ENCODE data around the gene CCL23.

- TF ChIP-seq, protein P1, sequence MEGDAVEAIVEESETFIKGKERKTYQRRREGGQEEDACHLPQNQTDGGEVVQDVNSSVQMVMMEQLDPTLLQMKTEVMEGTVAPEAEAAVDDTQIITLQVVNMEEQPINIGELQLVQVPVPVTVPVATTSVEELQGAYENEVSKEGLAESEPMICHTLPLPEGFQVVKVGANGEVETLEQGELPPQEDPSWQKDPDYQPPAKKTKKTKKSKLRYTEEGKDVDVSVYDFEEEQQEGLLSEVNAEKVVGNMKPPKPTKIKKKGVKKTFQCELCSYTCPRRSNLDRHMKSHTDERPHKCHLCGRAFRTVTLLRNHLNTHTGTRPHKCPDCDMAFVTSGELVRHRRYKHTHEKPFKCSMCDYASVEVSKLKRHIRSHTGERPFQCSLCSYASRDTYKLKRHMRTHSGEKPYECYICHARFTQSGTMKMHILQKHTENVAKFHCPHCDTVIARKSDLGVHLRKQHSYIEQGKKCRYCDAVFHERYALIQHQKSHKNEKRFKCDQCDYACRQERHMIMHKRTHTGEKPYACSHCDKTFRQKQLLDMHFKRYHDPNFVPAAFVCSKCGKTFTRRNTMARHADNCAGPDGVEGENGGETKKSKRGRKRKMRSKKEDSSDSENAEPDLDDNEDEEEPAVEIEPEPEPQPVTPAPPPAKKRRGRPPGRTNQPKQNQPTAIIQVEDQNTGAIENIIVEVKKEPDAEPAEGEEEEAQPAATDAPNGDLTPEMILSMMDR (IDR thresholded peaks at IDR 0.05; ENCODE audit: poor library complexity, severe bottlenecking) = no peak
- TF ChIP-seq TAF1 (IDR thresholded peaks at IDR 0.05; ENCODE audit: low read depth) (no peak), POLR2AphosphoS5 (IDR thresholded peaks at IDR 0.05) (no peak)
Measured at GRCh38 chr17:35963663-35964062, 54.1 kb downstream of the CCL23 start.

Data from neural cell (in vitro differentiated cells).